Glutamatergic neuron (in vitro differentiated cells): ENCODE results near the gene RALBP1. TPM values are rescaled to one million over a fixed set of nuclear protein-coding genes. Genes with fewer than 3 reads are reported as not detected.
"Not testable (repeated sequence)": the region's sequence is repeated elsewhere in the genome, so short reads cannot be mapped to it uniquely, and the experiment has no call there.

Source experiments
- DNase-seq: peaks from one replicate; pipeline ENCODE4 v3.0.0; 2022
- H3K27ac Mint-ChIP-seq: one replicate; pipeline ENCODE4 v1.8.0; 2020; ENCODE audit warnings: mild to moderate bottlenecking, mixed read lengths, inconsistent platforms; ENCODE audit not compliant: unreplicated experiment
- H3K27me3 Mint-ChIP-seq: one replicate; pipeline ENCODE4 v1.8.0; 2020; ENCODE audit warnings: mild to moderate bottlenecking, moderate library complexity, mixed read lengths, inconsistent platforms; ENCODE audit not compliant: unreplicated experiment
- H3K36me3 Mint-ChIP-seq: one replicate; pipeline ENCODE4 v1.8.0; 2020; ENCODE audit warnings: mild to moderate bottlenecking, mixed read lengths, inconsistent platforms; ENCODE audit not compliant: unreplicated experiment
- H3K4me1 Mint-ChIP-seq: one replicate; pipeline ENCODE4 v1.8.0; 2020; ENCODE audit warnings: mild to moderate bottlenecking, low read depth, mixed read lengths, inconsistent platforms; ENCODE audit not compliant: unreplicated experiment
- H3K4me3 Mint-ChIP-seq: one replicate; pipeline ENCODE4 v1.8.0; 2020; ENCODE audit warnings: mild to moderate bottlenecking, mixed read lengths, inconsistent platforms; ENCODE audit not compliant: unreplicated experiment
- H3K9me3 Mint-ChIP-seq: one replicate; pipeline ENCODE4 v1.8.0; 2020; ENCODE audit warnings: mild to moderate bottlenecking, moderate library complexity, mixed read lengths, inconsistent platforms; ENCODE audit not compliant: unreplicated experiment
- CTCF ChIP-seq: fragments of 200-600 bp; sonication (generic); IDR thresholded peaks from one replicate; pipeline ENCODE4 v1.5.0; 2021; ENCODE audit not compliant: partially characterized antibody, unreplicated experiment
- total RNA-seq: library from RNA; stranded (reverse); fragmentation: NEBNext Ultra II Directional; extraction: Animal tissue kit (Norgen Biotek cat#: 25700); gene quantifications from one replicate; pipeline ENCODE4 v1.2.1, GENCODE V29; 2021; ENCODE audit not compliant: unreplicated experiment

RALBP1 gene
- total RNA-seq, 1 donor from 2014 or later, result 38.1 TPM

DNA sequence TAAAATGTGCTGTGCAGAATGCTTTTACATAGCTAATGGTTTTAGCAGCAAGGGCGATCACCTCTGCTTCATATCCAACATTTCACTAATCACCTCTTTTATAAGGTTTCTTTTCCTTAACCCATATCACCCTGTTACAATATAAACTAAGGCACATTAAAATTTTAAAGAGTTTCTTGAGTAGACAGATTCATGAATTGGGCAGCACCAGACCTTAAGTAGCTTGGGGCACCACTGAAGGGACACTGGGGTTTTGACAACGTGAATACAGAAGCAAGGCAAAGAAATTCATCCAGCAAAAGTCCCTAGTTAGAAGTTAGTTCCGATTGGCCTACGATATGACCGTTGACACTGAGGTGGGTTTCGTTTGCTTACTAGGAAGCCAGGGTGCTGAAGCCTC lies 44.0 kb upstream of the RALBP1 start:
- Mint-ChIP-seq H3K27ac (no peak overlapping the region), H3K27me3 (no peaks in the 10 kb centered on the region), H3K4me3 (no peak overlapping the region), H3K9me3 (peaks cover 5% of the 10 kb centered on the region), H3K36me3 (peaks cover 5% of the 10 kb centered on the region), H3K4me1 (peaks cover 11% of the 10 kb centered on the region)
- no peak for TF ChIP-seq CTCF
- no peak for DNase-seq

- Mint-ChIP-seq H3K4me3 (peak overlapping the region; percentile 47), H3K4me1 (peaks cover 13% of the 10 kb centered on the region), H3K27ac (peak overlapping the region; percentile 96)
- not testable (repeated sequence) for H3K27me3 Mint-ChIP-seq, H3K36me3 Mint-ChIP-seq, H3K9me3 Mint-ChIP-seq, DNase-seq
These were observed 42.2 kb upstream of the RALBP1 start for GRCh38 chr18:9433122-9433521.

DNA sequence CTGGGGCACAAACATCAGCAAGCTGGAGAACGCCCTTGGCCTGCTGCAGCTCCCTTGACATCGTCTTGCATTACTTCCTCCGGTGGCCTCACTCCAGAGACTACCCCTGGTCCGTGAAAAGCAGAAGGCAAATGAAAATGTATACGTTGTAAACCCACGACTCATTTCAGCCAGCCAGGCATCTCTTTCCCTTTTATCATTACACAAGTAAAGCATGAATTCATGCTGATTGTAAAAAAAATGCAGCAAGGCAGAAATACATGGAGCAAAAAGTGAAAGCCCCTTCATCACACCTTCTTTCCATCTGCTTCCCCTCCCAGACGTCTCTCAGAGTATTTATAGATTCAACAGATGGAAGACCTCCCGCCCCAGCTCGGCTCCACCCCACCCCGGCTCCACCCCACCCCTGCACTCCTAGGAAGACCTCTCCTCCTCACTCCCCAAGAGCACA lies 41.6 kb upstream of the RALBP1 start:
- Mint-ChIP-seq H3K27me3 (no peaks in the 10 kb centered on the region), H3K4me1 (peaks cover 13% of the 10 kb centered on the region), H3K36me3 (peaks cover 5% of the 10 kb centered on the region), H3K4me3 (peak overlapping the region; percentile 52), H3K27ac (peak overlapping the region; percentile 96), H3K9me3 (peaks cover 4% of the 10 kb centered on the region)
- peak; percentile 56 for DNase-seq
- TF ChIP-seq CTCF, result no peak

DNA sequence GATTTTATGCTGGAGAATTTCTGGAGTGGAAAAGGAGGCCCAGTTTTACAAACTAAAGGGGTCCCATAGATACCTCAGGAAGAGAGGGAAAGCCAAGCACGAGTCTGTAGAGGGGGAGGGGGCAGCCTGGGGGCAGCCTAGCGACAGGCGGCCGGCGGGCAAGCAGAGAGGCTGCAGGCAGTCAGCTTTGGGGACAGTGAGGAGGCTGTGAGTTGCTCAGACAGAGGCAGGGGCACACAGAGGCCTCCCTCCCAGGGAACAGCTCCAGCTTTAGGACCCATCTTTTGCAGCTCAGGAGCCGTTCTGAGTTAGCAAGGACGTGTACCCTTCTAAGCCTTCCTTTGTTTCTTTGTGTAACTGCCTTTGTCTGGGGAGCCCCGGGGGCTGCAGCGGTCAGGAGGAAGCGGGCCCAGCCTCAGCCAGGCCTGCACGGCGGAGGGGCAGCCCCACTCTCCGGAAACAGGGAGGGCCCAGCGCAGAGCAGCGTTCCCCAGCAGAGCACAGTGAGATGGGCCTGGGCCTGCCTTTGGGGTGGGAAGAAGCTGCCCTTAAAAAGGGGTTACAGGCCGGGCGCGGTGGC lies 41.1 kb upstream of the RALBP1 start:
- Mint-ChIP-seq H3K36me3 (peaks cover 5% of the 10 kb centered on the region), H3K4me1 (peaks cover 13% of the 10 kb centered on the region), H3K4me3 (peak overlapping the region; percentile 52), H3K9me3 (peaks cover 4% of the 10 kb centered on the region), H3K27ac (peak overlapping the region; percentile 96), H3K27me3 (no peaks in the 10 kb centered on the region)
- no peak for TF ChIP-seq CTCF
- DNase-seq, result peak; percentile 47

- Mint-ChIP-seq H3K27me3 (no peaks in the 10 kb centered on the region), H3K4me1 (peaks cover 13% of the 10 kb centered on the region), H3K4me3 (peak overlapping the region; percentile 34), H3K36me3 (peaks cover 5% of the 10 kb centered on the region), H3K27ac (peak overlapping the region; percentile 90), H3K9me3 (peaks cover 4% of the 10 kb centered on the region)
- no peak for DNase-seq
- TF ChIP-seq CTCF, result no peak
These were observed 40.3 kb upstream of the RALBP1 start for GRCh38 chr18:9435041-9435440.
